ENCODE measurements around the gene DNALI1.

DNA sequence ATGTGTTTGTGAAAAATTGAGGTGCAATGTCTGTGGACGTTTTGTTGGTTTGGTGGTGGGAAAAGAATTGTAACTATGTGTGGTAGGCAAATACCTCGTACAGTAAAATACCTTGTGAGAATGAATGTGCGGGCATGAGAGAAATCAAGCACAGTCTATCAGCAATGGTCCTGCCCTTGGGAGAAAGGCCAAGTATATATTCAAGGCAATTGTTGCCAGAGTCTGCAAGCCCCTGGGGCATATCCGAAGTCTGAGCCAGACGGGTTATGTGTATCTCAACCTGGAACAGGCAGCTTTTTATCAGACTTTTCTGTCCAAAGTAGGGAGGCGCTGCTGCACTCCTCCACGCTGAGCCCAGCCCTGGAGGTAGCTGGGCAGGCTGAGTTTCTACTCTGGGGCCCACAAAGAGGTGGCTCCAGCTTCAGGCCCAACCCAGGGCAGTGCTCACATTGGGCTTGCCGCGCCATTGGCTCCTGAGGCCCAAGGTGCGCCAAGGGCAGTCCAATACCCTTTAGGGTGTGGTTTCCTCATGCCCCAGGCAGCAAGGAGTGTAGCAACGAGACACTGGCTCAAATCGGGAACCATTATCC, 48.4 kb downstream of the DNALI1 start:
- TF ChIP-seq POLR2A (IDR thresholded peaks at IDR 0.05) (no peak), POLR2AphosphoS5 (IDR thresholded peaks at IDR 0.05) (no peak)
- TF ChIP-seq, protein P1, sequence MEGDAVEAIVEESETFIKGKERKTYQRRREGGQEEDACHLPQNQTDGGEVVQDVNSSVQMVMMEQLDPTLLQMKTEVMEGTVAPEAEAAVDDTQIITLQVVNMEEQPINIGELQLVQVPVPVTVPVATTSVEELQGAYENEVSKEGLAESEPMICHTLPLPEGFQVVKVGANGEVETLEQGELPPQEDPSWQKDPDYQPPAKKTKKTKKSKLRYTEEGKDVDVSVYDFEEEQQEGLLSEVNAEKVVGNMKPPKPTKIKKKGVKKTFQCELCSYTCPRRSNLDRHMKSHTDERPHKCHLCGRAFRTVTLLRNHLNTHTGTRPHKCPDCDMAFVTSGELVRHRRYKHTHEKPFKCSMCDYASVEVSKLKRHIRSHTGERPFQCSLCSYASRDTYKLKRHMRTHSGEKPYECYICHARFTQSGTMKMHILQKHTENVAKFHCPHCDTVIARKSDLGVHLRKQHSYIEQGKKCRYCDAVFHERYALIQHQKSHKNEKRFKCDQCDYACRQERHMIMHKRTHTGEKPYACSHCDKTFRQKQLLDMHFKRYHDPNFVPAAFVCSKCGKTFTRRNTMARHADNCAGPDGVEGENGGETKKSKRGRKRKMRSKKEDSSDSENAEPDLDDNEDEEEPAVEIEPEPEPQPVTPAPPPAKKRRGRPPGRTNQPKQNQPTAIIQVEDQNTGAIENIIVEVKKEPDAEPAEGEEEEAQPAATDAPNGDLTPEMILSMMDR (IDR thresholded peaks at IDR 0.05), result no peak
